Liver (tissue), 3 donors: ENCODE results near the gene MC4R.

ENCODE experiments used
- GABPA ChIP-seq, 2 donors: IDR thresholded peaks in 1 of 2; conservative IDR thresholded peaks in 1 of 2; 2 replicates each; pipeline ENCODE4 v1.6.1; 2016; ENCODE audit warnings: antibody characterized with exemption in 2 of 2, mild to moderate bottlenecking in 1 of 2, moderate library complexity in 1 of 2
- MAX ChIP-seq: IDR thresholded peaks from 2 replicates; pipeline ENCODE4 v1.6.1; 2016; ENCODE audit warnings: antibody characterized with exemption
- NR2F2 ChIP-seq: IDR thresholded peaks from 2 replicates; pipeline ENCODE4 v1.6.1; 2016; ENCODE audit warnings: antibody characterized with exemption
- RAD21 ChIP-seq, 2 donors: IDR thresholded peaks; 2 replicates each; pipeline ENCODE4 v1.6.1; 2016; ENCODE audit warnings: antibody characterized with exemption in 2 of 2, mild to moderate bottlenecking in 2 of 2
- TF ChIP-seq, protein P1 (sequence below): fragments of 150-350 bp; IDR thresholded peaks from 2 replicates; pipeline ENCODE4 v1.5.1; 2017; ENCODE audit warnings: improper control_type of control experiment, low read depth, low read length; ENCODE audit not compliant: missing input control
- donor health status: healthy.
- donor health status: healthy.

DNA sequence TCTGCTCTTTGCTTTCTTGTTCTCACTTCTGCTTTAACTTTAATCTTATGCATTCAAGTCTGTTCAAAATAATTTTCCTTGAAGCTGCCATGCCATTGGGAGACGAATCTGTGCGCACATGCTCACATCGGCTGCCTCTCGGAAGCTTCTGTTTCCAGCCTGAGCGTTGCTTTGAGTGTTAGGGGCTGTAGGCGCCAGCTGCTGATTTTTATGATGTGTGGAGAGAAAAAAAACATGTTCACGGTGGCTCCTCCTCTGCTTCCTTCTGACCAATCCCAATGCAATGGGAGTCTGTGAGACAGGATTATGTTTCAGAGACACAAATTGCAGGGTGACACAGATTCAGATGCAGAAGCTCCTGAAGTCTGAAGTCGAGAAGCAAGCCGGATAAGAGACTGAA is at the start of gene MC4R:
- TF ChIP-seq MAX (no peak), GABPA (IDR thresholded peaks at IDR 0.05 in 1 of 2, conservative IDR thresholded peaks at IDR 0.05 in 1 of 2) (no peak), RAD21 (IDR thresholded peaks at IDR 0.05) (no peak), NR2F2 (no peak)
- TF ChIP-seq, protein P1, sequence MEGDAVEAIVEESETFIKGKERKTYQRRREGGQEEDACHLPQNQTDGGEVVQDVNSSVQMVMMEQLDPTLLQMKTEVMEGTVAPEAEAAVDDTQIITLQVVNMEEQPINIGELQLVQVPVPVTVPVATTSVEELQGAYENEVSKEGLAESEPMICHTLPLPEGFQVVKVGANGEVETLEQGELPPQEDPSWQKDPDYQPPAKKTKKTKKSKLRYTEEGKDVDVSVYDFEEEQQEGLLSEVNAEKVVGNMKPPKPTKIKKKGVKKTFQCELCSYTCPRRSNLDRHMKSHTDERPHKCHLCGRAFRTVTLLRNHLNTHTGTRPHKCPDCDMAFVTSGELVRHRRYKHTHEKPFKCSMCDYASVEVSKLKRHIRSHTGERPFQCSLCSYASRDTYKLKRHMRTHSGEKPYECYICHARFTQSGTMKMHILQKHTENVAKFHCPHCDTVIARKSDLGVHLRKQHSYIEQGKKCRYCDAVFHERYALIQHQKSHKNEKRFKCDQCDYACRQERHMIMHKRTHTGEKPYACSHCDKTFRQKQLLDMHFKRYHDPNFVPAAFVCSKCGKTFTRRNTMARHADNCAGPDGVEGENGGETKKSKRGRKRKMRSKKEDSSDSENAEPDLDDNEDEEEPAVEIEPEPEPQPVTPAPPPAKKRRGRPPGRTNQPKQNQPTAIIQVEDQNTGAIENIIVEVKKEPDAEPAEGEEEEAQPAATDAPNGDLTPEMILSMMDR: no peak
